GM12892 (cell line): ENCODE results near the gene APOL1.
"Not testable (repeated sequence)": the region's sequence is repeated elsewhere in the genome, so short reads cannot be mapped to it uniquely, and the experiment has no call there.

Experiments used
- DNase-seq: peaks from one replicate; pipeline ENCODE4 v3.0.0; 2011; ENCODE audit not compliant: insufficient read length
- FAIRE-seq: peaks from 2 replicates; lab custom pipeline; 2011; peaks lifted over from hg19 to GRCh38; lab: Jason Lieb, UNC
- POLR2A ChIP-seq: IDR thresholded peaks from 2 replicates; pipeline ENCODE4 v1.6.1; 2011; ENCODE audit warnings: low read depth, low read length, control low read depth
- POLR2AphosphoS5 ChIP-seq: IDR thresholded peaks from 2 replicates; pipeline ENCODE4 v1.6.1; 2011; ENCODE audit warnings: low read depth, low read length, control low read depth
- TAF1 ChIP-seq: IDR thresholded peaks from 2 replicates; pipeline ENCODE4 v1.6.1; 2011; ENCODE audit warnings: low read depth, mild to moderate bottlenecking, control low read depth, low read length, borderline replicate concordance

APOL1 gene

GRCh38 chr22:36285545-36285944, 32.6 kb downstream of the APOL1 start:
- TF ChIP-seq POLR2A (no peak), TAF1 (no peak), POLR2AphosphoS5 (no peak)
- DNase-seq: no peak
- FAIRE-seq: no peak

DNA sequence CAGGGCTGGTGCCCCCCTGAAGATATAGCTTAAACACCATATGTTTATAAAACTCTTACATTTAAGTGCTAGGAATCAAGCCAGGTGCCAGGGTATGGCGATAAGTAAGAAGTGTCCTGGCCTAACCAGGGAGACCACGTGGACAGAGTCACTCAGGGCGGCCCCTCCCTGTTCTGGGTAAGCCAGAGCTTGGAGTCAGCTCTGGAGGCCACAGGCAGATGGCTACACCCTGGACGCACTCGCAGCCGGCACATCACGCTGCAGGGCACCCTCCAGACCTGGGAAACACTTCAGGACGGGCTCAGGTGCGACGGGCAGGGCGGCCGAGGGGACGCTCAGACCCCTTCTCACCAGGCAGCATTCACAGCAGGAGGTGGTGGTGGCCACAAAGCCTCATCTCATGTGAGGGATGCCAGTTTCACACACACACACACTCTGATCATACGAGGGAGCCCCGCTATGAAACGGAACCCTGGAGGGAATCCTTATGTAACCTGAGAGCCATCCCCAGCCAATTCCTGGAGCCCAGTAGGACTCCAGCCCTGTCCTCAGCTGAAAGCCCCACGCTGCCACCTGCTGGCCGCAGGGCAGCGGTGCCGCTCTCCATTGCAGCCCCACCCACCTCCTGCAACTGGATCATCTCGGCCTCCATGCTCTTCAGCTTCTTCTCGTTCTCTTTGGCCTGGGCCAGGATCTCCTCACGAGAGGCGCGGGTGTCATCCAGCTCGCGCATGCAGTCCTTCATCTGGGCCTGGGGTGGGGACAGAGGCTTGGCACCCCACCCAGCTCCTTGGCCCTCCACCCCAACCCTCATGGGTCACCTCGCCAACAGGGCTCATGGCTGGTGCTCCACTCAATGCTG, 33.4 kb downstream of the APOL1 start:
- TF ChIP-seq POLR2A (0 out of 2 replicates have a peak, but pooled peaks have one; percentile 29), TAF1 (no peak)
- FAIRE-seq (peak; percentile 87), DNase-seq (peak; percentile 78)

DNA sequence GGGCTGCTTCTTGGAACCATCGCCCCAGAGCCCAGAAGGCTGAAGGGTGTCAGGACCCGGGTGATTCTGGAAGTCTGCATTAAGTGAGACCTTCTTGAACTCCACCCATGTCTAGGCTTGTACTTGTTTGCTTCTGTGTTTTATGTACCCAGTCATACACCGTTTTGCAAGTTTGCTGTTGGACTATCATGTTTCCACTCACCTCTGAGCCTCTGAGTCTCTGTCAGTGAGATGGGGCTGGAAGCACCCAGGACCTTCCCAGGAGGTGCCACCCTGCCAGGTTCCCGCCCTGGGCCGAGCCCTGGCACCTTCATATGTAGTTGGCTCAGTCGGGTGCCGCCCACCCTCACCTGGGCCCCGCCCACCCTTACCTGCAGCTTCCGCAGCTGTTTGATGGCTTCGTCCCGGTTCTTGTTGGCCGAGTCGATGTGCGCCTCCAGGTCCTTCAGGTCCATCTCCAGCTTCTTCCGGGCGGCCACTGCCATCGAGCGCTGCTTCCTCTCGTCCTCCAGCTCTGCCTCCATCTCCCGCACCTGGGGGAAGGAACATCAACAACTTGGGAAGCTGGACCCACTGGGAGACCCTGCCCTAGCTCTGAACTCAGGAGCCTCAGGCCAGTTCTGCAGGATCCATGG, 35.1 kb downstream of the APOL1 start:
- TF ChIP-seq TAF1: no peak
- TF ChIP-seq POLR2A: no peak
- no peak for TF ChIP-seq POLR2AphosphoS5
- no peak for FAIRE-seq
- no peak for DNase-seq

DNA sequence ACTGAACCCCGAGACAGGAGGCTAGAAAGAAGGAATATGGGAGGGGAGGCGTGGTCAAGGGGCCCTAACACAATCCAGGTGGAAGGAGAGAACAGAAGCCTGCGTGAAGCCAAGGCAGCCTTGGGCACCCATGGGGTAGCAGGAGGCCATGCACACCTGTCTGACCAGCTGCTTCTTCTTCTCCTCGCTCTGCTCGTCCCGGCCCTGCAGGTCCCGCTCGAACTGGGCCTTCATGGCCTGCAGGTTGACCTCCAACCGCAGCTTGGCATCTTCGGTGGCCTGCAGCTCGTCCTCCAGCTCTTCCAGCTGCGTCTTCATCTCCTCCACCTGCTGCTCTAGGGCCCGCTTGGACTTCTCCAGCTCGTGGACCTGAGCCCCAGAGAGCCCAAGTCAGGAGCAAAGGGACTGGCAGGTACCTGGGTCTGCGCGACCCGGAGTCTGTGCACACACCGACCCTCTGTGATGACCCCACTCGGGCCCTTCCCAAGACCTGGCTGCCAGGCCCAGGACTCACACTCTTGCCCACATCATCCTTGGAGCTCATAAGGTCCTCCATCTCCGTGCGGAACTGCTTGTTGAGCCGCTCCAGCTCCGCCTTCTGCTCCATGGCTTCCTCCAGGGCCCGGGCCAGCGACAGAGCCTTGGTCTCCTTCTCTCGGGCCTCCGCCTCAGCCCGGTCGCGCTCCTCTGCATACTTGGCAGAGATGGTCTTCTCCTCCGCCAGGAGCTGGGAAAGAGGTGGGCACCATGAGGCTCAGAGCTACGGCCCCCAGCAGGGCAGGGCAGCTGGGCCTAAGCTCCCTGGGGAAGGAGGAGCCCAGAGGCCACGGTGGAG, 35.9 kb downstream of the APOL1 start:
- DNase-seq: no peak
- no peak for FAIRE-seq
- no peak for TF ChIP-seq TAF1

- TF ChIP-seq POLR2A (no peak; the same call in 1 of the 2 replicates), POLR2AphosphoS5 (no peak), TAF1 (no peak)
- FAIRE-seq (no peak), DNase-seq (no peak)
These were observed 36.5 kb downstream of the APOL1 start for GRCh38 chr22:36289406-36289870.

GRCh38 chr22:36289948-36290371, 37.0 kb downstream of the APOL1 start:
- not testable (repeated sequence) for DNase-seq, FAIRE-seq

- FAIRE-seq, DNase-seq: not testable (repeated sequence)
These were observed 37.6 kb downstream of the APOL1 start for GRCh38 chr22:36290391-36291075.

- TF ChIP-seq POLR2AphosphoS5: no peak
- no peak for TF ChIP-seq TAF1
- no peak for TF ChIP-seq POLR2A
- no peak for DNase-seq
- no peak for FAIRE-seq
These were observed 39.2 kb downstream of the APOL1 start for GRCh38 chr22:36291831-36292740.

- FAIRE-seq (no peak), DNase-seq (no peak)
- no peak for TF ChIP-seq TAF1
- no peak for TF ChIP-seq POLR2A
- no peak for TF ChIP-seq POLR2AphosphoS5
These were observed 40.0 kb downstream of the APOL1 start for GRCh38 chr22:36292823-36293530.

DNA sequence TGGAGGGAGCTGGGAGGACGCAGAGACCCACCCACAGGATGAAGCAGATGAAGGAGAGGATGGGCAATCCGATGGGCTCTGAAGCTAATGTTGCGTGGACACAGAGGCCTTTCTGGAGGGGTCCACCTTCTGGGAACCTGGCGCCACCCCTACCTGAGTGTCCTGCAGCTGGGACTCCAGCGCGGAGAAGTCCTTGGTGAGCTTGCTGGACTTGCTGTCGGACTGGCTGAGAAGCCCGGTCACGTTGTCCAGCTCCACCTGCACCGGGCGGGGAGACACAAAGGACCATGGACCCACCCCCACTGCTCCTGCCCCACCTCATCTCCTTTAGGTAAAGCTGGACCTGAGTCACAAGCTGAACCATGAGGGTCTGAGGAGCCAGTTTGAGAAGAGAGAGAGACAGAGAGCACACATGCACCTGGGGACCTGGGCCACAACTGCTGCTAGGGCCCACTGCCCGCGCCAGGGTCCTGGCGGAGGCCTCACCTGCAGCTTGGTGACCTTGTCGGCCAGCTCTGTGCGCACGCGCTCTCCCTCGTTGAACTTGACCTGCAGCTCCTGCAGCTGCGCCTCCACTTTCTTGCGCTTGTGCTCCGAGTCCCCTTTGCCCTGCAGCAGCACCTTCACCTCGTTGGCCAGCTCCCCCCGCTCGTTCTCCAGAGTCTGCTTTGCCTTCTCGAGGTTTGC, 40.8 kb downstream of the APOL1 start:
- FAIRE-seq: no peak
- TF ChIP-seq POLR2AphosphoS5: peak; percentile 40; the same call in 1 of the 2 replicates
- no peak for TF ChIP-seq TAF1
- DNase-seq: no peak
